GM21529 (cell line): Measurements from ENCODE around the gene MANSC1.
"Not testable (repeated sequence)": the region's sequence is repeated elsewhere in the genome, so short reads cannot be mapped to it uniquely, and the experiment has no call there.

ENCODE experiments used
- ATAC-seq: cut with Tn5 transposase; IDR thresholded peaks from one replicate; pipeline ENCODE4 v1.9.1; 2021; ENCODE audit not compliant: unreplicated experiment

The MANSC1 gene

GRCh38 chr12:12365931-12366431, 15.9 kb upstream of the MANSC1 start:
- ATAC-seq: no peak

DNA sequence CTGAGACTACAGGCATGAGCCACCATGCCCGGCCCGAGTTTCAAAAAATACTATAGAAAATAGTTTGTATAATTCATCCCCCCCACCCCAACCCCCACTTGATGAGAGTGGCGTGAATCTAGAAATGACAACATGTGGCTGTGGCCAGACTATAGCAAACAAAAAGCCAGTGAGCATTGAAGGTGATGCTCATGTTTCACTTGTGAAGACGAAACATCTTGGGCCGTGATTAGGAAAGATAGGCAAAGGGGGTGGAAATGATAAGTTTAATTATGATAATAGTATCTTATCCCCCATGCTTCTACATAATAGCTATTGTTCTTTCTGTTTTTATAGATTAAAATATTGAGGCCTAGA, 15.4 kb upstream of the MANSC1 start:
- no peak for ATAC-seq

DNA sequence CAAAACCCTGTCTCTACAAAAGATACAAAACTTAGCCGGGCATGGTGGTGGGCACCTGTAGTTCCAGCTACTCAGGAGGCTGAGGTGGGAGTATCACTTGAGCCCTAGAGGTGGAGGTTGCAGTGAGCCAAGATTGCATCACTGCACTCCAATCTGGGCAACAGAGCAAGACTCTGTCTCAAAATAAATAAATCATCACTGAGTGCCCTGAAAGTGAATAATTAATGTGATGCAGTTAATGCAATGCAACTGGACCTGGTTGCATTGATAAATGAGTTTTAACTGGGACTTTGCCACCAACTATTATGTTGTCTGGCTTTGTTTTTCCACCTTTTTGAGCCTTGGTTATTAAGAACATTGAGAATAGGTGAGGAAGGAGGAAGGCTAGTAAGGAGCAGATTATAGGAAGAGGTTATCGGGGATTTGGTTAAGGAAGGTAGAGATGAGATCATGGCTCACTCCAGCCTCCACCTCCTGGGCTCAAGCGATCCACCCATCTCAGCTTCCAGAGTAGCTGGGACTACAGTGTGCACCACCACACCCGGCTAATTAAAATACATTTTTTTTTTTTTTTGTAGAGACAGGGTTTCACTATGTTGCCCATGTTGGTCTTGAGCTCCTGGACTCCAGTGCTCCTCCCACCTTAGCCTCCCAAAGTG, 14.9 kb upstream of the MANSC1 start:
- no peak for ATAC-seq

- ATAC-seq: no peak
Measured at GRCh38 chr12:12358528-12358927, 8.5 kb upstream of the MANSC1 start.

DNA sequence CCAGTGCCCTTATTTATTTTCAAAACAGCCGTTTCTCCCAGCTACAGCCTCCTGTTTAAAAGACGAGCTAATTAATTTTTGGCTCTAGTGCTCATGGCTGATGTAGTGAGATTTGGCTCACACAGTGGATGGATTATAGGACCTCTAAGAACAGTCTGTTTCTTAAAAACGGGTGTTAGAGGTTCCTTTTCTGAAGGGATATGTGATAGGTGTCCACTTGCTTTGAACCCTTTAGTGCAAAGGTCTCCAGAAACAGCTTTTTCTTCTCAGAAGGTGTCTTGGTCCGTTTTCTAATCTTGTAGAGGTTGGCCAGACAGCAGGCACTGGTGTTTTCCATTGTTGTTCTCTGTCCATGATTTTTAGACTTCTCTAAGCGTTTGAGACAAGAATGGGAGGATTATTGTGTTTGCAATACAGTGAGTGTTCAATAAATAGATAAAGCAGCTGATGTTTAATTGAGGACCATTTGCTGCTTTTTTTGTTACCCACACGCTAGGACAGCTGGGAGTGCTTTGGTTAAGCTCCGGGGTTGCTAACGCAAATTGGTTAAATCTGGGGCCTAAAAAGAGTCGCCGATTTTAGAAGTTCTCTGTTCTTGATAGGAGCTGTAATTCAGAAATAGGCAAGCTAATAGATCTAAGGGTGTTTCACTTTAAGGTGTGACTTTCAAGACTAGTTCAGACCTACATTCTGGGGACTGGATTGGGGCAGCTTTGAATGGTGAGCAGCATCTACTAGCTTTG, 7.8 kb upstream of the MANSC1 start:
- ATAC-seq: no peak

GRCh38 chr12:12356896-12357718, 7.1 kb upstream of the MANSC1 start, which contains the start of gene BORCS5:
BORCS5 (plus strand) TSS chr12:12357078; CDS start chr12:12357452, 374 bp downstream.
- peak; percentile 88 for ATAC-seq

- no peak for ATAC-seq
Measured at GRCh38 chr12:12356467-12356895, 6.4 kb upstream of the MANSC1 start.

DNA sequence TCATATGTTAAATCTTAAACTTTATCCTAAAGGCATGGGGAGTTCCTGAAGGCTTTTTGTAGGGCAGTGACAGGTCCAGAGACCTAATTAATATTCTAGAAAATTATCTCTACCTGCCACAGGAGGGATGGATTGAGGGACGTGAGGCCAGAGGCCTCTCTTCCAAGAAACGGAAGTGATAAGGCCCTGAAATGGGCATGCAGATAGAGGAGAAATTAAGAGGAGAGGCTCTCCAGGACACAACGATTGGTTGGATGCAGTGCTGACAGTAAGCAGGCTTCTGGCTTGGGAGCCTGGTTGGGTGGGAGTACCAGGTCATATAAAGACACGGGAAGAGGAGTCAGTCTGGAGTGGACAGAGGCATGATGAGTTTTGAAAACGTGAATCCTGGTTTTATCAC, 3.8 kb upstream of the MANSC1 start:
- no peak for ATAC-seq

DNA sequence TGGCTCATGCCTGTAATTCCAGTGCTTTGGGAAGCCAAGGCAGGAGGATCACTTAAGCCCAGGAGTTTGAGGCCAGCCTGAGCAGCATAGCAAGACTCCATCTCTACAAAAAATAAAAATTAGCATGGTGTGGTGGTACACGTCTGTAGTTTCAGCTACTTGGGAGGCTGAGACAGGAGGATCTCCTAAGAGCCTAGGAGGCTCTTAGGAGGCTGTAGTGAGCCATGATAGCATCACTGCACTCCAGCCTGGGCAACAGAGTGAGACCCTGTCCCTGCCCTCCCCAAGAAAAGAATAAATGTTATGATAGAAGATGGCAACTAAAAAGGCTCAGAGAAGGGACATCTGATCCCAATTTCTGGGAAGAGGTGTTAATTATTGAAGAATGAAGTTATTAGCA, 3.2 kb upstream of the MANSC1 start:
- ATAC-seq: no peak

- ATAC-seq: not testable (repeated sequence)
Measured at GRCh38 chr12:12351468-12352185, 1.6 kb upstream of the MANSC1 start.

DNA sequence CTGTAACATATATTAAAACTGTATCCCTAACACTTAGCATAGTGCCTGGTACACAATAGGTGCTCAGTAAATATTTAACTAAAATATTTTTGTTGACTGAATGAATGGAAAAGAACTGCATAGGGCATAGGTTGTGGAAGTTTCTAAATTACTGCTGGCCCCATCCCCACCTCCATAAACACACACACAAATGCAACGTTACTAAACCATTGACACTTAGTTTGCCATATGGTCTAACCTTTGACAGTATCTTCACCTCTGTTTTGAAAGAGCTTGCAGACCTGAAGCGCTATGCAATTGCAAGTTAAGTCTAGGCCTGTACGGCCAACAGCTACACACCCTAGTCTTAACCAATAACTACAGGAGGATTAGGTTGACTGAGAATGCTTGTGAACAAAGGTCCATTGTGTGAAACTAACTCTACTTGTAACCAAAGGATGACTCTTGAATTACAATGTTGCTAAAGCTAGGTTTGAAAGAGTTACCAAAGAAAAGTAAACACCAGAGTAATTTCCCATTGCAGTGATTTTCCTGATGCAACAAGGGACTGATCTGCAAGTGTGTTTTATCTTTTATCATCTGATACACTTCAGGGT, 924 bp upstream of the MANSC1 start:
- no peak for ATAC-seq

GRCh38 chr12:12338527-12339168, 11.4 kb downstream of the MANSC1 start:
- no peak for ATAC-seq

DNA sequence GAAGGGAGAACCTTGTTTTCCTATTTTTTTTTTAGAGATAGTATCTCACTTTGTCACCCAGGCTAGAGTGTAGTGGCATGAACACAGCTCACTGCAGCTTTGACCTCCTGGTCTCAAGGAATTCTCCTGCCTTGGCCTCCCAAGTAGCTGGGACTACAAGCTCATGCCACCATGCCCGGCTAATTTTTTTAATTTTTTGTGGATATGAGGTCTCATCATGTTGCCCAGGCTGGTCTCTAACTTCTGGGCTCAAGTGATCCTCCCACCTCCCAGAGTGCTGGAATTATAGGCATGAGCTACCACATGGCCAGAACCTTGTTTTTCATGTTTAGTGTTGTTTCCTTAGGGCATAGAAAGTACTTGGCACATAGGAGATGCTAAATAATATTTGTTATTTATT, 13.5 kb downstream of the MANSC1 start:
- no peak for ATAC-seq

DNA sequence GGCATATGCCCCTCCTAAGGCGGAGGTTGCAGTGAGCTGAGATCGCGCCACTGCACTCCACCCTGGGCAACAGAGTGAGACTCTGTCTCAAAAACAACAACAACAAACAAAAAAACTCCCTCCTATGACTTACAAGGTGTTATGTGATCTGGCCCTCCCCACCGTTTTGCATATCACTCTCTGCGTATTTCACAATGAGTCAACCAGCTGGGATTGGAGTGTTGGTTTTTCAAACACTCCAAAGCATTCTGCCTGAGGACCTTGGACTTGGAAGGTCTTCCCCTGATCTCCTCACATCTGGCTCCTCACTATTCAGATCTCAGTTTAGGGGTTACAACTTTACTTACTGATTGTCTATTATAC, 14.0 kb downstream of the MANSC1 start:
- peak; percentile 65 for ATAC-seq

DNA sequence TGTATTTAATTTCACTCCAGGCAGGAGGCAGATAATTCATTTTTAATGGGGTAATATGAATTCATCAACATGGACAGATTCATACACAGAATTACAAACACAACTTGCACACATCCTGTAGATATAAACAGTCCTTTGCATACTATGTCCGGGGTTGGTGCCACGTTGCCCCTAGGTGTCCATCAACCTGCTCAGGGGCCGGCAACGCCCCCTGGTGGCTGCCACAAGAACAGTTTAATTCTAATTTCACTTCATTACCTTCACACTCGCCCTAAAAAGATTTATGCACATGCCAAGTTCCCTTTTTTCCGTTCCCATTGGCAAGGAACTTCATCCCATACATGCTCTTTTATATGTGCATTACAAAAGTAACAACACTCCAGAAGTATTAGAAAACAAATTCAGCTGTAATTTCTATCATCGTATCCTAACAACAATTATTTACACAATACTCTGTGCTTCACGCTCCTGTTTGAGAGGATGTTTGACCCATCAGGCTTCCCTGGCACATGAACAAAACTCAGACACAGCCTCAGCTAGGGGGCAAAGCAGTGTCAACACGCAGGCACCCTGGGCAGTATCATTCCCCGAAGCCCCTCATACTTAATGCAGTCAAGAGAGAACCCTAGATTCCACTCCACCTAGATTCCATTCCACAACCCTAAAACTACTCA, 15.5 kb downstream of the MANSC1 start:
- ATAC-seq: peak; percentile 55

DNA sequence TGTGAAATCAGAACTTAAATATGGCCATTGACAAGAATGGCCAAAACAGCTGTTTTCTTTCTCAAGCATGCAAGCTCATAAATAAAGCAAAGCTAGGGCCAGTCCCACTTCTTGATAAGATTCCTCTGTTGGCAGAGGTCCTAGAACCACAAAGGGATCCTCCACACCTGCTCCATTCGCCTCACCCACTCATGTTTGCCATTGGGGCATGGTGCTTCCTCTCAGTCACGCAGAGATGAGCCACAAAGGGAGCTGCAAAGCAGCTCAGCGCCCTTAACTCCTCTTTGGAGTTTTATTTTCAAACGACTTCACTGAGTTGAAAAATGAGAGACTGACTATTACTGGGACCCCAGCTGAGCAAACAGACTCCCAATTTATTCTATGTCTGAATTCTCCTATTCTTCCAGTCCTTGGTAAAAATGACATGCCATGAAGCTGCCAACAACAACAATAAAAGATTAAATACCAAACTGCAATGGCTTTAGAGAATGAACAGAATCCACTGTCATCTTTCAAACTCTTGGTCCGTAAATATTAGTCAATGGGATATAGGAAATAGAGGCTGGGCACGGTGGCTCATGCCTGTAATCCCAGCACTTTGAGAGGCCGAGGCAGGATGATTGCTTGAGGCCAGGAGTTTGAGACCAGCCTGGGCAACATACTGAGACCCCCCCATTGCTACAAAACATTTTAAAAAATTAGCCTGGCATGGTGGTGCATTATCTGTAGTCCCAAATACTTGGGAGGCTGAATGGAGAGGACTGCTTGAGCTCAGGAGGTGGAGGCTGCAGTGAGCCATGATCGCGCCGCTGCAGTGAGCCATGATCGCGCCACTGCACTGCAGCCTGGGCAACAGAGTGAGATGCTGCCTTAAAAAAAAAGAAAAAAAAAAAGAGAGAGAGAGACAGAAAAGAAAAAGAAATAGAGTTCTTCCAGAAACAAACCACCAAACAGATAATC, 16.4 kb downstream of the MANSC1 start:
- no peak for ATAC-seq

DNA sequence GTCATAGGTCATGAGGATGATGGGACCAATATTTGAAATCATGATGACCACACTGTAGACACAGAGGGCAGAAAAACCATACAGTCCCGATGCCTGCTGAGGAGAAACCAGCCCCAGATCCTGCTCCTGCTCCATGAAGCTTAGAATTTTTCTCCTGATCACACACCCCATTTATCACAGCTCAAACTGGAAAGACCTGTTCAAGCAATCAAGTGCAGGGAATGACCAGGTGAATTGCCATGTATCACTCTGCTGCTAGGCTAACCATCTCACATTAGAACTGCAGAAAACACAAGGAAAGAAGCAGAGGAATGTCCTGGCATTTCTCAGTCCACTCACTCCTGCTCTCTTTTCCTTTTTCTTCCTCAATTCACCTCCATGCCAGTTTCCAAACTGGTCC, 18.1 kb downstream of the MANSC1 start:
- no peak for ATAC-seq

GRCh38 chr12:12331244-12331771, 18.7 kb downstream of the MANSC1 start:
- no peak for ATAC-seq
